VCaP (cell line): ENCODE data around the gene MSH5.

Experiments
- H3K27ac ChIP-seq: fragments of 450-650 bp; 2 replicates; pipeline ENCODE4 v1.5.1; 2017
- TF ChIP-seq, protein P1 (sequence below): fragments of 450-650 bp; conservative IDR thresholded peaks from 2 replicates; pipeline ENCODE4 v1.5.1; 2017; ENCODE audit warnings: mild to moderate bottlenecking, moderate library complexity

MSH5 gene

DNA sequence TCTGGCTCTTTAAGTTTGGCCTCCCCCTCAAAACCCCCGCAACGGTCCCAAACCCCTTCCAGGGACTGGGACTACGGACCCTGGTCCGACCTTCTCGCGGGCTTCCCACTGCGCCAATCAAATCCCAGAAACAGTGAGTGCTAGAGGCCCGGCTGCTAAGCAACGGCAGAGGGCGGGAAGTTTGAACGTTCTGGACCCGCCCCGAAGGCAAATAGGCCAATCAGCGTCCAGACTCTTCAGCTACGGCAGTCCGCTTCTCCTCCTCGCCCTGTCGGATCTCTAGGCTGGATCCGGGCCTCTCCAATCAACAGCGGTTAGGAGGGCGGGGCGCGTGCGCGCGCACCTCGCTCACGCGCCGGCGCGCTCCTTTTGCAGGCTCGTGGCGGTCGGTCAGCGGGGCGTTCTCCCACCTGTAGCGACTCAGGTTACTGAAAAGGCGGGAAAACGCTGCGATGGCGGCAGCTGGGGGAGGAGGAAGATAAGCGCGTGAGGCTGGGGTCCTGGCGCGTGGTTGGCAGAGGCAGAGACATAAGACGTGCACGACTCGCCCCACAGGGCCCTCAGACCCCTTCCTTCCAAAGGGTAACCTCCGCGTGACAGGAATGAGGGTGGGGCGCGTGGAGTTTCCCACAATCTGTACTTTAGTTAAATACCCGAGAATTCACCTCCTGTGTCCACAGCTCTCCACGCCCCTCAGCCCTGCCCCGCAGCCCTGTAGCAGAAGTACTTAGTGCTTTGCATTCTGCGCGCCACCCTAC lies at the start of gene MSH5:
Gene MSH5, plus strand, starts transcription at position 367 of the 758 bp plus-strand sequence. CDS start 462 bp downstream, outside the sequence.
- TF ChIP-seq, protein P1, sequence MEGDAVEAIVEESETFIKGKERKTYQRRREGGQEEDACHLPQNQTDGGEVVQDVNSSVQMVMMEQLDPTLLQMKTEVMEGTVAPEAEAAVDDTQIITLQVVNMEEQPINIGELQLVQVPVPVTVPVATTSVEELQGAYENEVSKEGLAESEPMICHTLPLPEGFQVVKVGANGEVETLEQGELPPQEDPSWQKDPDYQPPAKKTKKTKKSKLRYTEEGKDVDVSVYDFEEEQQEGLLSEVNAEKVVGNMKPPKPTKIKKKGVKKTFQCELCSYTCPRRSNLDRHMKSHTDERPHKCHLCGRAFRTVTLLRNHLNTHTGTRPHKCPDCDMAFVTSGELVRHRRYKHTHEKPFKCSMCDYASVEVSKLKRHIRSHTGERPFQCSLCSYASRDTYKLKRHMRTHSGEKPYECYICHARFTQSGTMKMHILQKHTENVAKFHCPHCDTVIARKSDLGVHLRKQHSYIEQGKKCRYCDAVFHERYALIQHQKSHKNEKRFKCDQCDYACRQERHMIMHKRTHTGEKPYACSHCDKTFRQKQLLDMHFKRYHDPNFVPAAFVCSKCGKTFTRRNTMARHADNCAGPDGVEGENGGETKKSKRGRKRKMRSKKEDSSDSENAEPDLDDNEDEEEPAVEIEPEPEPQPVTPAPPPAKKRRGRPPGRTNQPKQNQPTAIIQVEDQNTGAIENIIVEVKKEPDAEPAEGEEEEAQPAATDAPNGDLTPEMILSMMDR: no peak
- H3K27ac ChIP-seq: peak within 1 kb of the TSS; percentile 99

DNA sequence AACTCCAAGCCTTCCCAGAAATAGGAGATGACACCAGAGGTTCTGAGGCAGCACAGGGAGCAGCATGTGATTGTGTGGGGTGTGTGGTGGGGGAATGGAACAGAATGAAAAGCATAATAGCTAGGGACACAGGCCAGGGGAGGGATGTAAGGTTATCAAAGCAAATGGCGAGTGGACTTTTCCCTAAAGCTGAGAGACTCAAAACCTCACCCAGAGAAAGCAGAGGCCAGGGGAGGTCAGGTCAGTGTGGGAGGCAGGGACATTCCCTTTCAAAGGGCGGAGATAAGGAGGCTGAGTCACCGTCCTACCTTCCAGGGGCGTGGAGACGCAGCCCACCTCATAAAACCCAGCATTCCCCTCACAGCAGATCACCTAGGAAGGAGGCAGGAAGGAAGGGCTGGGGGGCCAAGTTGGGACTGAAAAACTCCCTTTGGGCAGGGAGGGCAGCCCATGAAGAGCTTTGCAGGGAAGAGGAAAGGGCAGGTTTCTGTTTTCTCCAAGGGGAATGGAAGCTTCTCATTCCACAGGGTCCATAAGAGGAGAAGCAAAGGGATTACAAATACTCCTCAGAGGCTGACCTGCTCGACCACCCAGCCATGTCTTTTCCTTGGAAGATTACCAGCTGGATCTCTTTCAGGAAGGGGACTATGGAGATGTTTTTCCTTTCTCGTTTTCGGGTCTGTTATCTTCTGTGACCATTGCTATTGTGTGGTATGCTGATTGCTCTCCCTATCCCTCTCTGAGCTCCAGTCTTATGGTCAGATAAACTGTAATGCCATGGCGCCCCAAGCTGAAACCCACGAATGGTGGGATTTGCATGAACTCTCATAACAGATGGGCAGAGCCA lies 49.4 kb upstream of the MSH5 start:
- TF ChIP-seq, protein P1: no peak
- H3K27ac ChIP-seq: no peak overlapping the region

DNA sequence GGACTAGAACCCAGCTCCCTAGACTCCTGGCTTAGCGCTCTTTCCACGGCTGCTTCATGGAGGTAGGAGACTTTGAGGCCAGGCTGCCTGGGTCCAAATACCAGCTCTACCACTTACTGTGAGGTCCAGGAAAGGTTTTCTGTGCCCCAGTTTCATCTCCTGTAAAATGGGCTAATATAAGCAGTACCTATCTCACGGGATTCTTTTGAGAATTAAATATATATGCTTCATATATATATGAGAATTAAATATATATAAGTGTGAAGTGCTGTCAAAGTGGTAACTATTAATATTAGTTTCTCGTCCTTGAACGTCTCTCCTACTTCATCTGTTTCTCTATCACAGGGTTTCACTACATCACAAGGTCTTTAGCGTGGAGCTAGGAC lies 48.7 kb upstream of the MSH5 start:
- TF ChIP-seq, protein P1: no peak
- H3K27ac ChIP-seq: no peak overlapping the region

DNA sequence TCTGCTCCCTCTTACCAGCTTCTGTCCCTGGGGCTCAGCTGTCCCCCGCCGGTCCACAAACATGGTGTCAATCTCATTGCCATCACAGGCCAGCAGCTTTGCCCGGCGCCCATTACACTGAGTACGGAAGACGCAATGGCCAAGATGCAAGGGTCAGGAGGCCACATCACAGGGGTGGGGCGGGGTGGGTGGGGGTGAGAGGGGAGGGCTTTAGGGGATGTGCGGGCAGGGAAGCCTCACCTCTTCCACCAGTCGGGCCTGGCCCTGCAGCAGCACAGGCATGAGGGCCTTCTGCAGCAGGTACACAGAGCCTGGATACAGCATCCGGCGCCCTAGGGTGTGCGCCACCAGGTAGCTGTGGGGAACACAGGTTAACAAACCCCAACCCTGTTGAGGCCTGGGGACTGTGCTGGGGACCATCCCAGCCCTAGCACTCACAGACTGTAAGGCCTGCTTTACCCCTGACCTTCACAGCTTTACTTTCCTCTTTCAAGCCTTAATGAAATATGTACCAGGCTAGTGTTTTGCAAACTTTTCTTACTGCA lies 48.2 kb upstream of the MSH5 start:
- TF ChIP-seq, protein P1: no peak

DNA sequence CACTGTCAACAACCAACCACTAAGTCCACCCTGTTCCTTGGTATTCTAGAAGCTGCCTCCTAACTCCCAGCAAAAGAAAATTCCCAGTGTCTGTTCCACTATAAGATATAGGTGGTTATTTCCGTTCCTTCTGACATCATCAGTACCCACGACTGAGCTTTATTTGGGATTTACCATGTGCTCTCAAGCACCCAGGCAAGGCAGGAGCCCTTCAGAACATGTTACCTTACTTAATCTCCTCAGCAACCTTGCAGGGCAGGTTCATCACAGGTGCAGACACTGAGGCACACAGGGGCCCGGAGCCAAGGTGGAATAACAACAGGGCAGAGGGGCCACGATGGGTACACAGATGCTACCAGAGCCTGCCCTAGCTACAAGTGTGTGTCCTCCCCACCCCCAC lies 47.5 kb upstream of the MSH5 start:
- TF ChIP-seq, protein P1: no peak
- no peak overlapping the region for H3K27ac ChIP-seq

More for the DNA sequence above, 48.2 kb upstream of the MSH5 start:
- H3K27ac ChIP-seq: no peak overlapping the region

DNA sequence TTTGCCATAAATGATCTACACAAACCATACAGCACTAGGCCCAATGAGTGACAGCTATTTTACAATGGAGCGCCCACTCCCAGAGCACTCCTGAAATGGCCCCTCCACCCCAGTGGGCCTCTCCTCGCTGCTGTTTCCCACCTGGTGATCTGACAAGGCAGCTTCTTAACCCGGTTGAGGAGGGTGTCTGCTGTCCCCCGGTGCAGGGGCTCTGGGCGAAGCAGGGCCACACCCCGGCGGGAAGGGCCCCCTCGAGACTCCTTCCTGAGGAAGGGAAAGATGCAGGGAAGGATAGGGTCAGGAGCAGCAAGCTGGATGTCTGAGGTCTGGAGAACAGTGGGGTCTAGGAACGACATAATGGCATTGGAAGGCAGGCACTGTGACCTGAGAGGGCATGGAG lies 46.9 kb upstream of the MSH5 start:
- H3K27ac ChIP-seq: no peak overlapping the region
- TF ChIP-seq, protein P1: no peak

DNA sequence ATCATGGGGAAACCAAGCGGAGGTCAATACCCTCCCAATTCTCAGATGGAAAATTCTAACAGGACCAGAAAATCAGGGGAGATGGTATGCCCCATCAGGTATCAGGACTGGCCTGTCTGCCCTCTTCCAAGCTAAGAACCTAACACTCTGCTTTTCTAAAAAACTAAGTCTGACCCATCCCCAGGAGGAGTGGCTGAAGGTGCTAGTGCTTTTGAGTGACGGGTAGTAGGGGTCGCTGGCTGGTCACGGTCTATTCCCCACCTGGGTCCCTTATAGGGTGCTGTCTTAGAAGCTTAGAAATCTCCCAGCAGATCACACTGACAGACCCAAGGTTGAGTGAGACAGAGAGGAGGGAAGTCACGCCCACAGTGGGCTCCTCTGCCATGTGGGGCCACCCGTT lies 46.3 kb upstream of the MSH5 start:
- no peak overlapping the region for H3K27ac ChIP-seq
- TF ChIP-seq, protein P1: no peak
